ENCODE results near the gene GPR137.
"Not testable (repeated sequence)": the region's sequence is repeated elsewhere in the genome, so short reads cannot be mapped to it uniquely, and the experiment has no call there.

The GPR137 gene

DNA sequence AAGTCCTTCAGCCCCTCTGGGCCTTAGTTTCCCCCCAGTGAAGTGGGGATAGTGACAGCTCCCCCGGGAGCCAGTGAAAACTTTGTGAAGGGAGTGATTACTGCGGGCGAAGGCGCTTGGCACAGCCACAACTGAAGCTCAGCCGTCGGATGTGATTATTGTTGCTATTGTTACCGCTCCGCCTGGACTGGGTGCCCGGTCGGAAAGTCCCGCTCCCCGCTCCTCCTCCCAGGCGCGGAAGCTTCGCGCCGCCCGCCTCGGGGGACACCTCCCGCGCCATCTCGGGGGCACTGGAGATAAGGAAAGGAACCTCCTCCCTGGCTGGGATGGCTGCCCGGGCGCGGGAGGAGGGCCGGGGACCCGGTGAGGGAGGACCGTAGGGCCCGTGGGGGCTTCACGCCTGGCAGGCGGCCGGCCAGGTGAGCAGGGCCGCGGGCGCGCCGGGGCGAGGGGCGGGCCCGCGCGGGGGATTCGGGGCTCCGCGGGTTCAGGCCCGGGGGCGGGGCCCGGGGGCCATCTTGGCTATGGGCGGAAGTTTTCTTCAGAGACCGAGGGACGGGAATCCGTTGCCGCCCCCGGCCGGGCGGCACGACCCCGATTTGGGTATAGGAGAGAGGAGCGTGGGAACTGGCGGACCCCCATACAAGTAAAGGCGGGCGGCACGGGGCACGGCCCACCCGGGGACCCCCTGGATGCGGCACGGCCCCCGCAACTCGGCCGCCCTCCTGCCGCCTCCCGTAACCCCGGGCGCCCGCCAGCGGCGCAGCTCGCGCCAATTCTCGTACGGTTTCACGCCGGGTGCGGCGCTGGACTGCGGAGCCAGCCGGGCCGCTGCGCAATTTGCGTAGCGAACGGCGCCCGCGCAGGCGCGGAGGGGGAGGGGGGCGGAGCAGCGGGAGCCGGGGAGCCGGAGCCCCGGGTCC lies at the start of gene GPR137:
Gene GPR137, plus strand, starts transcription at position 887 of the 923 bp plus-strand sequence. CDS start 677 bp downstream, outside the sequence.
- no peak for FAIRE-seq
- DNase-seq (ENCODE audit: insufficient read length, low spot score) = peak; percentile 94

DNA sequence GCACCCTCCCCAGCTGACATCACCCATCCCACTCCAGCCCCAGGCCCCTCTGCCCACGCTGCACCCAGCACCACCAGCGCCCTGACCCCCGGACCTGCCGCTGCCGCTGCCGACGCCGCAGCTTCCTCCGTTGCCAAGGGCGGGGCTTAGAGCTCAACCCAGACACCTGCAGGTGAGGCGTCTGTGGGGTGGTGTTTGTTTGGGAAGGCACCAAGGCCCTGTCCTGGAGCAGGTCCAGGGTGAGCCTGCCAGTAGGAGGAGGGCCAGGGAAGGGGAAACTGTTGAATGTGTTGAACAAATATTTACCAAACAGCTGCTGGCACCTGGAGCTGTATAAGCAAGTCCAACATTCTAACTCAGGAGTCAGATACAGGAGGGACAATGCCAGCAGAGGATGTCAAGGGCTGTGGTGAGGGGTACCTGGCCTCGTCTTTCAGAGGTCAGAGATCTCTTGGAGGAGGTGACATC lies 48.1 kb upstream of the GPR137 start:
- FAIRE-seq = no peak
- no peak for DNase-seq (ENCODE audit: insufficient read length, low spot score)

GRCh38 chr11:64238076-64238475 lies 47.6 kb upstream of the GPR137 start:
- FAIRE-seq = no peak

GRCh38 chr11:64238999-64239398 lies 46.6 kb upstream of the GPR137 start:
- no peak for DNase-seq (ENCODE audit: insufficient read length, low spot score)
- no peak for FAIRE-seq

More at GRCh38 chr11:64238076-64238475, 47.6 kb upstream of the GPR137 start:
- no peak for DNase-seq (ENCODE audit: insufficient read length, low spot score)

- FAIRE-seq = no peak
- peak; percentile 54 for DNase-seq (ENCODE audit: insufficient read length, low spot score)
These were observed 45.8 kb upstream of the GPR137 start for GRCh38 chr11:64239662-64240434.

DNA sequence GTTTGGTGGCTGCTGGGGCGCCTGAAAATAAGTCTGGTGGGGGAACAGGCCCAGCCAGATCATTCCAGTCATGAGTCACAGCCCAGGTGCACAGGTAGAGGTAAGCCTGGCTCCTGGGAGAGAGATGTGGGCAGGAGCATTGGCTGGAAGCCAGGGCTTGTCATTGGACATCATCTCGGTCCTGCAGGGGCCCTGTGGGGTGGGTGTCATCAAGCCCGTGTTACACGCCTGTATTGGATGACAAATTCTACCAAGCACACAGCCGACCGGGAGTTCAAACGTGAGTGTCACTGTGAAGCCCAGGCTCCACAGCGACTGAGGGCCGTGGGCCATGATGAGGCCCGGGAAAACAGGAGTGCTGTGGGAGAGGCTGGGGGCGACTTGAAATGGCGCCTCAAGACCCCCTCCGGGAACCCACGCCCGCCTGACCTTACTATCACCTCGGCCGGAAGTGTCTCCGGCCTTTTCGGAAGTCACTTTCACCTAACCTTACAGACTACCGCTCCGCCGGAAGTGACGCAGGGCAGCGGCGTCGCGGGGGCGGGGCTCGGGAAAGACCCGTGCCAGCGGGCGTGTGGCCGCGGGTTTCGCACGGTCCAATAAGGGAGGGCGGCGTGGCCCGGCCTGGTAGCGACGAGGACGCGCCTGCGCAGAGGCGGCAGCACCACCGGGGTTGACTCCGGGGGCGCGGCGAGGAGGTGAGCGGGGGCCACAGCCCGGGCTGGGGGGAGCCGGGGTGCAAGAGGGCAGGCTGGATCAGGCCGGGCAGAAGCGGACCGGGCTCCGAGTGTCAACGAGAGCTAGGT lies 45.0 kb upstream of the GPR137 start, which contains the start of gene FKBP2:
Gene FKBP2, plus strand, starts transcription at position 661 of the 806 bp plus-strand sequence. CDS start 1,293 bp downstream, outside the sequence.
- peak; percentile 92 for DNase-seq (ENCODE audit: insufficient read length, low spot score)
- FAIRE-seq = no peak

- DNase-seq (ENCODE audit: insufficient read length, low spot score) (peak; percentile 76), FAIRE-seq (peak; percentile 95)
These were observed 44.5 kb upstream of the GPR137 start for GRCh38 chr11:64241241-64241490.

DNA sequence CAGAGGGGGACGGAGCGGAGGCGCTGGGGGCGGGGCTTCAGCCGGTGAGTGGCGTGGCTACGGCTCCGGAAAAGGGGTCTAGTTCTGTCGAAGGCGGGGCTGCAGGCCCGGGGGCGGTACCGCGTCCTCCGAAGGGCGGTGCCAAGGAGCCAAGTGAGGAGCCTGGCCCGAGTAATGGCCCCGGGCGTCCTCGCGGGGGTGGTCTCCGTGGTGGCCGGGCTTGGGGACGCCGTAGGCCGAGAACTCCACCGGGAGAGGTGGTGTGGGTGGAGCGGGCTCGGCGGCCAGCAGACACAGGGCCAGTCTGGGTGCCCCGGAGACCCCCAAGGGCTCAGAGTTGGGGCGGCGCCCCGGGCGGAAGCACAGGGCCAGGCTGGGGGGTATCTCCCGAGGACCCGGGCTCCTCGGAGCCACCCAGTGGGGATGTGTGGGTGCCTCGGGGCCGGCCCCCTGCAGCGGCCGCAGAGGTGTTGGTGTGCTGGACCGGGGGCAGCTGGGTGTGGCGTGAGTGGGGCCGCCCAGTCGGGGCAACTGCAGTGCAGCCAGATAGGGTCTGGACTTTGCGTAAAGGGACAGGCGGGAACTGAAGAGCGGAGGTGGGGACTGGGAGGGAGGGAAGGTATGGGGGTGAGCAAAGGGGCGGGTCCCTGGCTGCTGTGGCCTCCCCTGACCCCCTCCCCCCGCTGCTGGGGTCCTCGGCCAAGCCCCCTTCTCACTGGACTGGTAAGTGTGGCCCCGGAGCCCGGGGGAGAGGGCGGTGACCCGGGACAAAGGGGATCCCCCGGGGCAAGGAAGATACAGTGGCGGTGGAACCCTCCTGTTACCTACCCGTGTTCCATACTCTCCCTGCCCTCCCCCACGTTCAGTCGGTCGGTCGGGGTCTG lies 43.9 kb upstream of the GPR137 start:
- FAIRE-seq = peak; percentile 26
- peak; percentile 86 for DNase-seq (ENCODE audit: insufficient read length, low spot score)

DNA sequence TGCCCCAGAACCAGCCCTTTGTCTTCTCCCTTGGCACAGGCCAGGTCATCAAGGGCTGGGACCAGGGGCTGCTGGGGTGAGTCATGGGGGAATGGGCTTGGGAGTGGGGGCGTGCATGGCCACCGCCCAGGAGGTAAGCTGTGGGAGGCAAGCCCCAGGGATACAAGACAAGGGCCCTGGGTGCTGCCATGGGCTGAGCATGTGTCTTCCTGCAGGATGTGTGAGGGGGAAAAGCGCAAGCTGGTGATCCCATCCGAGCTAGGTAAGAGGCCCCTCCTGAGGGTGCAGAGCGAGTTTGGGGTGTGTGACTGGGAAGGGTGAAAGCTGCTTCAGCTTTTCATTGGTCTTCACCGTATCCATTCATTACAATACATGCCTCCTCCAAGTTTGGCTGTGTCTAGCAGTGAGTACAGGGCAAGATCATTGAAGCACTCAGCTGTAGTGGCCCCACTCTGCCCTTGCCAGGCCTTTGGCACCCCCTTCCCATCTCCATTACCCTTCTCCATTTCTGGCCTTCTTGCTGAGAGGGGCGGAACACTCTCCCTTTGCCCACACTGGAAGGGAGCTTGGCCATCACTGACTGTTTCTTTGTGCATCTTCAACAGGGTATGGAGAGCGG lies 42.3 kb upstream of the GPR137 start:
- FAIRE-seq (no peak), DNase-seq (ENCODE audit: insufficient read length, low spot score) (no peak)

- no peak for DNase-seq (ENCODE audit: insufficient read length, low spot score)
- FAIRE-seq = no peak
These were observed 41.5 kb upstream of the GPR137 start for GRCh38 chr11:64244107-64244506.

GRCh38 chr11:64244966-64245365 lies 40.7 kb upstream of the GPR137 start:
- no peak for DNase-seq (ENCODE audit: insufficient read length, low spot score)
- no peak for FAIRE-seq

- no peak for FAIRE-seq
- DNase-seq (ENCODE audit: insufficient read length, low spot score) = no peak
These were observed 40.2 kb upstream of the GPR137 start for GRCh38 chr11:64245401-64245796.

DNA sequence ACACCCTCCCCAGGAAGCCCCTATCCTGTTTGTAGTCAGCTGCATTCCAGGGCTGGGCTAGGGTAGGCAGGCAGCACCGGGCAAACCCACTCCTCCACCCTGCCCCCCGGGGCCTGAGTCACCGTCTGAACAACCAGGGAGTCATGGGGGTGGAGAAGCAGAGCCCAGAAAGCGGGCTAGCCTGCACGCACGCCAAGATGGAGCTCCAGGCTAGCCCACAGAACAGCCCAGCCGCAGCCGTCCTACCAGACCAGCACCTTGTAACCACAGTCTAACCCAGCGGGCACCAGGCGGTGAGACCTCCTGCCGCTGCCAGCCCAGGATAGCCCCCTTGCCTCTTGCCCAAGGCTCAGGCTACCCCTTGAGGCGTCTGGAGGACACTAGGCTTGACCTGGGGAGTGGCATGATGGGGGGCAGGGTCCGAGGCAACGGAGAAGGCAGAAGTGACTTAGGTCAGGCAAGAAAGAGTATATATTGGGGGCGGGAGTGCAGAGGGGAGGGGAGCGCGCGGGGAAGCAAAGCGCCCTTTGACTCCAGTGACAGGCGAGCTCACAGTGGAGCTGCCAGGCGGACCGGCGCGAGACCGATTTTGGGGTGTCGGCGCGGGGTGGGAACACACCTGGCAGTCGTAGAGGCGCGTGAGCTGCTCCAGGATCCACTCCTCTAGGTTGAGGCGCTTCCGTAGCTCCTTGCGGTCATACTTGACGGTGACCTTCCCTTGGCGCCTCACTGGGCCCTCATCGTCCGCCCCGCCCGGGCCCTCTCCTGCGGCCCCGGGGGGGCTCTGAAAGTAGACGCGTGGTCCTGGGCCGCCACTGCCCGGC lies 39.6 kb upstream of the GPR137 start:
- no peak for DNase-seq (ENCODE audit: insufficient read length, low spot score)
- no peak for FAIRE-seq

GRCh38 chr11:64246621-64246870 lies 39.1 kb upstream of the GPR137 start:
- FAIRE-seq; DNase-seq (ENCODE audit: insufficient read length, low spot score): not testable (repeated sequence)

DNA sequence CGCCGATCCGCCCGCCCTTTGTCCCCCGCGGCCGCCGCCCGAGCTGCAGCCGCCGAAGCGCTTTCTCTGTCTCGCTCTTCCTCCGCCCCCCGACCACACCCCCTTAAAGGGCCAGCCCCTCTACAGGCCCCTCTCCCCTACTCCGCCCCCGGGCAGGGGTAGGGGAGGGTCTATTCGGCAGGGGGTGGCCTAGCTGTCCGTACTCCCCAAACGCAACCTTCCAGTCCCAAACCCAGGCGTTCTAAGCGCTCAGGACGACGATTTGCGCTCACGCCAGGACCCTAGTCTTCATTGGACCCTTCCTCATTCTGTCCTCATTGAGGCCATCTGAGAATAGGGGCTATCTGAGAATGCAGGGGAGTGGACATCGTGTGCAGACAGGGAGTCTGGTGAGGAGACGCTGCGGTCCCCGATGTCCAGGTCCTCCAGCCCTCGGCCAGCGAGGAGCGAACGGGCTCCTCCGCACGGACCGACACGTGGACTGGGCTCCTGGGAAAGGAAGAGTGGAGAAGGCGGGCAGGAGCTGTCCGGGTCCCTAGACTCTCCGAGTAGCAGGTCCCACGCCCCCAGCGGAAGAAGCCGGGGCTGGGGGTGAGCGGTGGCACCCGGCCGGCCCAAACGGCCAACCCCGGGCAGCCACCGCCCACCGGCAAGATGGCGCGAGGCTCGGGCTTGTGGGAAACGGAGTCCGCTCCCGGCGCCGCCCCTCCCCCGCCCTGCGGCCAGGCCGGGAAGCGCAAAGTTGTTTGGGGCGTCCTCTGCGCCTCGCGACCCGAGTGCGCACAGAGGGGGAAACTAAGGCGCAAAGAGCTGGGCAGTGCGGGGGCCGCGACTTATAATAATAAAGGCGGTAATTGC lies 38.5 kb upstream of the GPR137 start, which contains the start of gene PPP1R14B:
Gene PPP1R14B, minus strand, starts transcription at position 73 of the 858 bp plus-strand sequence. CDS start 270 bp downstream, outside the sequence.
- DNase-seq (ENCODE audit: insufficient read length, low spot score) = peak; percentile 88
- FAIRE-seq = no peak

GRCh38 chr11:64247729-64248531 lies 37.7 kb upstream of the GPR137 start:
- FAIRE-seq (no peak), DNase-seq (ENCODE audit: insufficient read length, low spot score) (no peak)

GRCh38 chr11:64248578-64248977 lies 37.1 kb upstream of the GPR137 start:
- FAIRE-seq (no peak), DNase-seq (ENCODE audit: insufficient read length, low spot score) (no peak)

Measured in GM19239 (cell line).